GM19372 (cell line): ENCODE data around the gene MYO1F.

Experiments
- ATAC-seq: cut with Tn5 transposase; IDR thresholded peaks from one replicate; pipeline ENCODE4 v1.9.1; 2021; ENCODE audit warnings: mild to moderate bottlenecking, low read depth, moderate library complexity; ENCODE audit not compliant: unreplicated experiment

Gene MYO1F

GRCh38 chr19:8499048-8499833 is 78.0 kb downstream of the MYO1F start:
- no peak for ATAC-seq

GRCh38 chr19:8498295-8498694 is 78.9 kb downstream of the MYO1F start:
- ATAC-seq = no peak

- ATAC-seq = no peak
Observed at GRCh38 chr19:8494158-8494557, 83.1 kb downstream of the MYO1F start.

DNA sequence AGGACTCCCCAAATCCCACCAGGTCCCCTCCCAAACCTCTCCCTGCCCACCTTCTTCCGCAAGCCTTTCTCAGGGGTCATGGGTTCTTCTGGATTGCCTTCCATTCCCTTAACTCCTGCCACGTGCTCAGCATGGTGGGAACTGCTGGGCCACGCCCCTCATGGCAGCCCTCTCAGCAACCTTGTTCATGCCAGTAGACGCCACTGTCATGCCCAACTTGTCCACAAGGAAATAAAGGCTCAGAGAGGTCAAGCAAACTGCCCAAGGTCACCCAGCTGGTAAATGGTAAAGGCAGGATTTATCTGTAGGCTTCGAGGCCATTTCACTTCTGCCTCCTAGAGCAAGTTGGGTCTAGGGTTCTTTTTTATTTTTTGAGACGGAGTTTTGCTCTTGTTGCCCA is 85.7 kb downstream of the MYO1F start:
- ATAC-seq = no peak

- ATAC-seq = no peak
Observed at GRCh38 chr19:8490873-8491272, 86.4 kb downstream of the MYO1F start.

DNA sequence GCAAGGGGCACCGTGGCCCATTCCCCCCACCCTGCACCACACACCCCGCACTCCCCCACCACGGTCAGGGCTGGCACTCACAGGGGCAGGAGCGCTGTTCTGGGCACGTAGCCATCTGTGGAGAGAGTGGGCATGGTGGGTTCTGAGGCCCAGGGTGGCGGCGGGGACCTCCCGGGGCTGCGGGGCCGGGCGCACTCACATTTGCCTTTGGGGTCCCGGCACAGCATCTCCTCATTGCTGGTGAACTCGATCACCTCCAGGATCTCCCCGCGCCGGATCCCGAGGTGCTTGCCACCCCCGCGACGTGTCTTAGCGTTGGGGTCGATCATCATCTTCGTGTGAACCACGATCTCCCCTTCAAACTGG is 86.9 kb downstream of the MYO1F start:
- ATAC-seq = no peak

DNA sequence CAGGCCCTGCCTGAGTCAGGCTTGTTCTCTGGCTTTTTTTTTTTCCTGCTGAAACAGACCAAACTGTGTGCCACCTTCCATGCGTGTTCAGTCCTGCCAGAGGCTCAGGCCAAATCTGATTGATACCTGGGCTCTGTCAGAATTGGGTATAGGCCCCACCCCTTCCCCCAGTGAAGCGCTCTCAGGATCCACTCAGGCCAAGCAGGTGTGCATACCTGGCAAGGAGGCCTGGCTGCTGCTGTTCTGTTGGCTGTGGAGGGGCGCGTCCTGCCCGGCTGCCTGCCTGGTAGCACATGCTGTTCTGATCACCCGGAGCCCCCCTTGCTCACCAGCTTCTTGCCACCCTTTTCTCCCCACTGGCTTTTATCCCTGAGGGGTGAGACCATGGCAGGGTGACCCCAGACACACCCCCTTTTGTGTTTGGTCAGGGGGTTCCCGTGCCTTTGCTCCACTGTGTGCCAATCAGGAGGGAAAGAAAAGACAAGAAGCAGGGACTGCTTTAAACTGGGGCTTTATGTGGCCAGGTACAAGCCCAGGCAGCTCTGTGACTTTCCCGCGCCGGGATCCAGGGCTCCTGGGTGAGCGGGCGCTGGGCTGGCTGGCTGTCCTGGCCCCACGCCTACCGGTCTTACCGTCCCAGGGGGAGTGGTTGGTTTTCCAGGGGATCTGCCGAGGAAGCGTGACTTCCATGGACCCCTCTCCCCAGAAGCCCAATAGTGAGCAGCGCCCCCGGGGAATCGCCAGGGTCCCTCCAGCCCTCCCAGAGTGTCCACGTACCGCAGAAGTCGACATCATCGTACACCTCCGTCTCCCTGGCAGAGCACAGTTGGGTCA is 87.5 kb downstream of the MYO1F start:
- no peak for ATAC-seq

DNA sequence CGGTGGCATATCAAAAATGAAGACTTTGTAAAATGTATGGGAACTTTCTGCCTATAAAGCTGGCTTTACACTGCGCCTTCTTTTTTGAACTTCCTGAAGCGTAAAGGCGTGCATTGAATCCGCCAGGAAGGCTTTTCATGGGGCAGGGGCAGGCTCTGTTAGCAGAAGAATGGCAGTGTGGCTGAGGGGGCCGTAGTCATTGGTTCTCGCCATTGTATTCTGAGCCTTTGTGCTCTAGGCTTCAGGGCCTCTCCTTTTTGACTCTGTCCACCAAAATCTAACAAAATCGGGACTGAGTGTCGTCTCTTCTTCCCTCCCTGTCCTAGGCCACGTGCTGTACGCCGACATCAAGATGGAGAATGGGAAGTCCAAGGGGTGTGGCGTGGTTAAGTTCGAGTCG is 88.9 kb downstream of the MYO1F start:
- ATAC-seq = no peak

DNA sequence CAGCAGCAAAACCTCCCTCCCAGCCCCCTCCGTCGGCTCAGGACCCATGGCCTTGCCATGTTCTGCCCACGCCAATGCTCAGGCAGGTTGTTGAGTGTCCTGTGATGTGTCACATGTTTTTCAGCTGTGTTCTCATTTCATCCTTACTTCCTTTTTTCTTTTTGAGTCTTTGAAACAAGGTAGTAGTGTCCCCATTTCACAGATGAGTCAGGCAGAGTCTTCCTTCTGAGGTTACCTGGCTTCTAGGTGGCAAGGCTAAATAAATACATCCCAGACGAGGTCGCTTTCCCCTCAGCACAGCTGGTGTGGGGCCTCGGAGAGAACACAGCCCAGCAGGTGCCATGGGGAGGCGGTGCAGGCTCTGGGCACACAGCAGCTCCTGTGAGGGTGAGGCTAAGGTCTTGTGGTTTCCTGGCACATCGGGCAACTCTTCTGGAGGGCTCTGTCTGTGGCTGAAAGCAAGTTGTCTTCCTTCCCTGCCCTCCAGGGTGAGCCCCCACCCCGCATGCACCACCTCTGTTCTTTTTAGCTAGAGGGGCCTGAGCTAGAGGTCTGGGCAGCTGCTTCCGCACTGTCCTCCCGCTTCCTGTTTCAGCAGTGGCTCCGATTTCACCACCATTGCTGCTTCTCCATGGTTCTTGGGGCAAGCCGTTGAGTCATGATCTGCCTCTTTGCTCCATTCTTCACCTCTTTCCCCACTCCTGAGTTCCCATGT is 89.9 kb downstream of the MYO1F start:
- no peak for ATAC-seq

DNA sequence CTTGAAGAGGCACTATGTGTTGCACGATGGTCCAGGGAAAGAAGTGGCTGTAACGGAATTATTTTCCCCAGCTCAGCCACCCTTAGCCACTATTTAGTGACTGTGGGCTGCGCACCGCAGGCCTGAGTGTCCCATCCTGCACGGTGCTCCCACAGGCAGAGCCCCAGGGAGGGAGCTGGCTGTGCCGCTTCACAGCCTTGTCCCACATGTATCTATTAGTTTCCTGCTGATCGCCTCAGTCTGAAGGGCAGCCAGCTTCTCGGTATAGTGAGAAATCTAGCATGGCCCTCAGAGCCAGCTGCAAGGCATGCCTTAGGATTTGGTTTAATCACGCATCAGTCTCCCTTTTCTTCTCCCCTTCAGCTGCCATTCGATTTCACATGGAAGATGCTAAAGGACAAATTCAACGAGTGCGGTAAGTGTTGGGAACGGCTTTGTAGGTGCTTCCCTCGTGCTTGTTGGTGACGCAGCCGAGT is 90.5 kb downstream of the MYO1F start:
- no peak for ATAC-seq

GRCh38 chr19:8485561-8486371 is 91.5 kb downstream of the MYO1F start:
- ATAC-seq = no peak

DNA sequence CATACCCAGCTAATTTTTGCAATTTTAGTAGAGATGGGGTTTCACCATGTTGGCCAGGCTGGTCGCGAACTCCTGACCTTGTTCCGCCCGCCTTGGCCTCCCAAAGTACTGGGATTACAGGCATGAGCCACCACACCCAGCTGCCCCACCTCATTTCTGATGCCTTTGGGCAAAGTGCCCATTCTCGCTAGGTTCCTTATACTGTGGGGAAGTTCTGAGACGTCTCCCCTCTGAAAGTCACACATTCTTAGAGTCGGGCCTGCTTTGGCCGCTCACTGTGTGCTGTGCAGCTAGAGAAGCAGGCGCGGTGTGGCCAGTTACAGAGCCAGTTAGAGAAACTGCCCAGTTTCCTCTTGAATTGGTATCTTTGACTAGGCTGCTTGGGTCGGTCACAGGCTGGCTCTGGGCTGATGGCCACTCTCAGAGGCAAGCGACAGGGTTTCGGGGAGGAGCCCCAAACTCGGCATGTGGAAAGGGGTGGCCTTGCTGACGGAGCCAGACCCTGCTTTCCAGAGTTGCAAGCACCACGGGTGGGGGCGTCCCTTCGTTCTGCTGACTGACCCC is 92.8 kb downstream of the MYO1F start:
- no peak for ATAC-seq

GRCh38 chr19:8483165-8483564 is 94.1 kb downstream of the MYO1F start:
- ATAC-seq = no peak

- no peak for ATAC-seq
Observed at GRCh38 chr19:8482696-8483095, 94.5 kb downstream of the MYO1F start.

DNA sequence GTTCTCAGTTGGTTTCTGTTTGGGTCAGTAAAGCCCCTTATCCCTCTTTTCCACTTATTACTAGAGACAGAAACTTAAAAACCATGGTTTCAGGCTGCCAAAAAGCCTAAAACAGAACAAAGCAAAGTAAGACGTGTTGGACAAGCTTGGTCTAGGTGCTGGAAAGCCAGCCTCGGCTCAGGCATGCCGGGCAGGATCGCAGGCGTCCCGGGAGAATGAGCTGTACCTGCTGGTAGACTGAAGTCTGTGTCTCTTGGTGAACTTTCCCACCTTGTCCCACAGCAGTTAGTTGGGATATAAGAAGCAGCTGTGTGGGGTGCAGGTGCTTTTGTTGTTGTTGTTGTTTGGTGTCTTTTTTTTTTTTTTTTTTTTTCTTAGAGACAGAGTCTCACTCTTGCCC is 95.6 kb downstream of the MYO1F start:
- no peak for ATAC-seq

DNA sequence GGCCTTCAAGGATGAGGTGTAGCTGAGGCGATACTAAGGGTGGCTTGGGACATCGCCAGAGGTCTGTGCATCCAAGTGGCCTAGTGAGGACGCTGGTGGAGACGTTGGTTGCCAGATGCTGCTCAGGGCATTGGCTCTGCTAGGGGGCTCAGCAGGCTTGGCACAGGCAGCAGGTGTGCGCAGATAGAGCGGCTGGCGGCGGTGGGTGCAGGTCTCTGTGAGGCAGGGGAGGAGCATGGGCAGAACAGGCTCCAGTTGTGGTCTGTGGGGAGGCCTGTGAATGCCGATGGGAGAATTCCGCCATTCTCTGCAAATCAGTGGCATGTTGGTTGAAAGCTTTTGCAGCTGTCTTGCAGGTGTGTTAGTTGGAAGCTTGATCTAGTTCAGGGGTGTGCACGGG is 96.0 kb downstream of the MYO1F start:
- ATAC-seq = no peak

- ATAC-seq = no peak
Observed at GRCh38 chr19:8478598-8478997, 98.6 kb downstream of the MYO1F start.

GRCh38 chr19:8477889-8478288 is 99.4 kb downstream of the MYO1F start:
- no peak for ATAC-seq

DNA sequence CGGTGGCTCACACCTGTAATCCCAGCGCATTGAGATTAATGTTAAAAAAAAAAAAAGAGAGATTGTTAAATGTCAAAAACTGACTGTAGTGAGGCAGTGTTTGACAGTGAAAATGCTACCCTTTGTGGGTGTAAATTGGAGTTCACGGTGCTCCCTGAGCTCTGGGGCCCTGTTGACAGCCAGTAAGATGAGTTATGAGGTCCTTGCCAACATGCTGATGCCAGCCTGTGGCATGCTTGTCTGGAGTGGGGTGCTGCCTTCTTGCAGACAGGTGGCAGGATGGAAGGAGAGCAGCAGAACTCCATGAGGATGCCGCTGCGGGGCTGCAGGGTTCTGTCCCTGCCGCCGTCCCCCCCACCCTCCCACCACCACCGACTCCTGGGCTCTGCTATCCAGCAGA is 100.7 kb downstream of the MYO1F start:
- ATAC-seq = no peak

- no peak for ATAC-seq
Observed at GRCh38 chr19:8475005-8475404, 102.2 kb downstream of the MYO1F start.
